ENCODE data around the gene PRMT7.

The PRMT7 gene

GRCh38 chr16:68313116-68313515, 2.3 kb downstream of the PRMT7 start:
- peaks cover 22% of the 10 kb centered on the region for H3K36me3 ChIP-seq
- no peak overlapping the region for H3K27ac ChIP-seq
- TF ChIP-seq CTCF (IDR thresholded peaks at IDR 0.05), result no peak
- no peak overlapping the region for H3K4me3 ChIP-seq (ENCODE audit: low read depth in 1 of 2, low read length in 1 of 2)
- H3K4me1 ChIP-seq (ENCODE audit: control insufficient read depth in 1 of 2, insufficient read depth in 1 of 2, low read depth in 1 of 2, low read length in 1 of 2), result peaks cover 25% of the 10 kb centered on the region in 2 experiments
- H3K27me3 ChIP-seq, result no peaks in the 10 kb centered on the region
- no peaks in the 10 kb centered on the region for H3K9me3 ChIP-seq

GRCh38 chr16:68319185-68319908, 8.5 kb downstream of the PRMT7 start:
- no peaks in the 10 kb centered on the region for H3K9me3 ChIP-seq
- no peaks in the 10 kb centered on the region for H3K27me3 ChIP-seq
- no peak overlapping the region for H3K4me3 ChIP-seq (ENCODE audit: low read depth in 1 of 2, low read length in 1 of 2)
- TF ChIP-seq CTCF (IDR thresholded peaks at IDR 0.05), result no peak
- no peaks in the 10 kb centered on the region for H3K4me1 ChIP-seq (ENCODE audit: control insufficient read depth in 1 of 2, insufficient read depth in 1 of 2, low read depth in 1 of 2, low read length in 1 of 2)
- H3K27ac ChIP-seq, result no peak overlapping the region
- peaks cover 31% of the 10 kb centered on the region for H3K36me3 ChIP-seq

DNA sequence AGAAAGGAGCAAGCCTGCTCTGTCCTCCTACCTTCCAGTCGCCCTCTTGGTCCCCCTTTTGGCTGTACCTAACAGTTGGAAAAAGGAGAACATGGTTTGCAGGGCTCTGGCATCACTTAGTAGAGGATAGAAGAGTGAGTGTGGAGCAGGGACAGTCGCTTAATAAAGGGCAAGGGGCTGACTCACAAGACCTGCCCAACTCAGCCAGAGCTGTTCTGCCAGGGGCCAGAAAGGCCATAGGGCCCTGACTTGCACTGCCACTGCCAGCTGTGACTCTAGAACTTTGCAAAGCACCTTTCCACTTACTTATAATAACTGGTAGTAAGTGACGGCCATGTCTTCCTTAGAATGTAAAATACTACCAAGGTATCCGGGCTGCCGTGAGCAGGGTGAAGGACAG, 13.5 kb downstream of the PRMT7 start:
- peaks cover 25% of the 10 kb centered on the region for H3K36me3 ChIP-seq
- H3K27me3 ChIP-seq, result no peaks in the 10 kb centered on the region
- no peak overlapping the region for H3K27ac ChIP-seq

GRCh38 chr16:68324780-68325357, 14.1 kb downstream of the PRMT7 start:
- Histone ChIP-seq H3K9me3 (no peaks in the 10 kb centered on the region), H3K4me1 (ENCODE audit: control insufficient read depth in 1 of 2, insufficient read depth in 1 of 2, low read depth in 1 of 2, low read length in 1 of 2) (no peaks in the 10 kb centered on the region), H3K27ac (no peak overlapping the region), H3K27me3 (no peaks in the 10 kb centered on the region), H3K4me3 (ENCODE audit: low read depth in 1 of 2, low read length in 1 of 2) (no peak overlapping the region), H3K36me3 (peaks cover 24% of the 10 kb centered on the region)
- no peak for TF ChIP-seq CTCF (IDR thresholded peaks at IDR 0.05)

More for the DNA sequence above, 13.5 kb downstream of the PRMT7 start:
- H3K4me3 ChIP-seq (ENCODE audit: low read depth in 1 of 2, low read length in 1 of 2), result no peak overlapping the region
- no peaks in the 10 kb centered on the region for H3K9me3 ChIP-seq
- H3K4me1 ChIP-seq (ENCODE audit: control insufficient read depth in 1 of 2, insufficient read depth in 1 of 2, low read depth in 1 of 2, low read length in 1 of 2), result no peaks in the 10 kb centered on the region
- TF ChIP-seq CTCF (IDR thresholded peaks at IDR 0.05), result no peak

DNA sequence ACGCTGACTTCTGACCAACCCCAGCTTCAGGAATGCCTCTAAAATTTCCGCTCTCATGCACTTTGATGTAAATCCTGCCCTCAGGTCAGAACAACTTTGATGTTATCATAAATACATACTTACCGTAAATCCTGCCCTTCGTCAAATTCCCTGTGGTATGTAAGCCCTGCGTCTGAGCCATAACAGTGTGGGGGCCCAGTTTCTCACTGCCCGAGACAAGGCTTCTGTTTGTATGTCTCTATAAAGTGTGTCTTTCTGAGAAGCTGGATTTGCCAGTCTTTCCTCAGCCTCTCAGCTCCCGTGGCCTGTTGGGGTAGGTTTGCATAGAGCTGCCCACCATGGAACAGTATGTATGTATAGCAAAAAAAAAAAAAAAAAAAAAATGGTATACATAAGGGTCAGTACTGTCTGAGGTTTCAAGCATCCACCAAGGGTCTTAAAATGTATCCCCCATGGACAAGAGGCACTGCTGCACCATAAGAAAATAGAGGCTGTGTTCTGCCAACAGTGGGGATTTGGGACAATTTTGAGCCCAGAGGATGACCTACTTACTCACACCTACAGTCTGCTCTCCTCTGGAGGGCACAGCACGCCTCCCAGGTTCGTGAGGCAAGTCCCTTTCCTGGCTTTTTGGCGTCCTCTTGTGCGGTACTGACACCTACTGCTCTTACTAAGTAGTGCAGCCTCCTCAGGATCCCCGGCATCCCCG, 17.5 kb downstream of the PRMT7 start:
- Histone ChIP-seq H3K4me1 (ENCODE audit: control insufficient read depth in 1 of 2, insufficient read depth in 1 of 2, low read depth in 1 of 2, low read length in 1 of 2) (peaks cover 9 to 11% of the 10 kb centered on the region in 2 experiments), H3K9me3 (no peaks in the 10 kb centered on the region), H3K36me3 (peaks cover 17% of the 10 kb centered on the region), H3K27ac (no peak overlapping the region), H3K4me3 (ENCODE audit: low read depth in 1 of 2, low read length in 1 of 2) (no peak overlapping the region), H3K27me3 (no peaks in the 10 kb centered on the region)
- peak; percentile 90 for TF ChIP-seq CTCF (IDR thresholded peaks at IDR 0.05)
